Chondrocyte (in vitro differentiated cells): ENCODE data around the gene MALT1. TPM values are rescaled to one million over a fixed set of nuclear protein-coding genes. Genes with fewer than 3 reads are reported as not detected.
"Not testable (repeated sequence)": the region's sequence is repeated elsewhere in the genome, so short reads cannot be mapped to it uniquely, and the experiment has no call there.

Source experiments
- DNase-seq: peaks from one replicate; pipeline ENCODE4 v3.0.0; 2021; ENCODE audit warnings: mixed read lengths, low spot score
- H3K27ac Mint-ChIP-seq: one replicate; pipeline ENCODE4 v1.8.0; 2021; ENCODE audit warnings: mild to moderate bottlenecking, moderate library complexity, mixed read lengths; ENCODE audit not compliant: unreplicated experiment
- H3K27me3 Mint-ChIP-seq: 2 replicates; pipeline ENCODE4 v1.8.0; 2021; ENCODE audit warnings: low read depth, mixed read lengths
- H3K36me3 Mint-ChIP-seq: 2 replicates; pipeline ENCODE4 v1.8.0; 2021; ENCODE audit warnings: low read depth, mixed read lengths
- H3K4me1 Mint-ChIP-seq: 2 replicates; pipeline ENCODE4 v1.8.0; 2021; ENCODE audit warnings: low read depth, mild to moderate bottlenecking, mixed read lengths
- H3K4me3 Mint-ChIP-seq: one replicate; pipeline ENCODE4 v1.8.0; 2021; ENCODE audit warnings: mild to moderate bottlenecking, moderate library complexity, mixed read lengths; ENCODE audit not compliant: unreplicated experiment
- H3K9me3 Mint-ChIP-seq: 2 replicates; pipeline ENCODE4 v1.8.0; 2021; ENCODE audit warnings: low read depth, mixed read lengths
- total RNA-seq: library from RNA; stranded (reverse); gene quantifications from 3 replicates; pipeline ENCODE4 v1.2.1, GENCODE V29; 2021
- TF ChIP-seq, protein P1 (sequence below): fragments of 200-600 bp; sonication (generic); IDR thresholded peaks from 2 replicates; pipeline ENCODE4 v1.5.0; 2021; ENCODE audit warnings: antibody characterized with exemption, mild to moderate bottlenecking, moderate library complexity

Gene MALT1
- total RNA-seq, 1 donor from 2014 or later: 17.4 TPM

DNA sequence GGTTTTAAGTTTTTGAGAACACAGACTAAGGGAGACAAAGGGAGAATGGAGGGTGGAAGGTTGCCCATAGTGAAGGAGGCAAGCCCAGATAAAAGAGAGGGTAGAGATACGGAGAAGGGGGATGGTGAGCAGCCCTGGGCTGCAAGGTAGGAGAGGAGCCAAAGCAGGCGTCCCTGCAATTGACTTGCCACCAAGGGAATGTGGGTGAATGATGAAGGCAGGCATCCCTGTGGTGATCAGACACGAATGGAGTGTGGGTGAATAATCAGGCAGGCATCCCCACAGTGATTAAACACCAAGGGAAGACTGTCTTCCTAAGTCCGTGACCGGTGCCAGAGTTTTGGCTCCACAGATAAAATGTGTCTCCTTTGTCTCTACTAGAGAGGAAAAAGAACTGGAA, 25.9 kb upstream of the MALT1 start:
- Mint-ChIP-seq H3K4me1 (no peaks in the 10 kb centered on the region), H3K27ac (no peak overlapping the region), H3K4me3 (no peak overlapping the region), H3K36me3 (no peaks in the 10 kb centered on the region), H3K9me3 (no peaks in the 10 kb centered on the region), H3K27me3 (no peaks in the 10 kb centered on the region)
- TF ChIP-seq, protein P1, sequence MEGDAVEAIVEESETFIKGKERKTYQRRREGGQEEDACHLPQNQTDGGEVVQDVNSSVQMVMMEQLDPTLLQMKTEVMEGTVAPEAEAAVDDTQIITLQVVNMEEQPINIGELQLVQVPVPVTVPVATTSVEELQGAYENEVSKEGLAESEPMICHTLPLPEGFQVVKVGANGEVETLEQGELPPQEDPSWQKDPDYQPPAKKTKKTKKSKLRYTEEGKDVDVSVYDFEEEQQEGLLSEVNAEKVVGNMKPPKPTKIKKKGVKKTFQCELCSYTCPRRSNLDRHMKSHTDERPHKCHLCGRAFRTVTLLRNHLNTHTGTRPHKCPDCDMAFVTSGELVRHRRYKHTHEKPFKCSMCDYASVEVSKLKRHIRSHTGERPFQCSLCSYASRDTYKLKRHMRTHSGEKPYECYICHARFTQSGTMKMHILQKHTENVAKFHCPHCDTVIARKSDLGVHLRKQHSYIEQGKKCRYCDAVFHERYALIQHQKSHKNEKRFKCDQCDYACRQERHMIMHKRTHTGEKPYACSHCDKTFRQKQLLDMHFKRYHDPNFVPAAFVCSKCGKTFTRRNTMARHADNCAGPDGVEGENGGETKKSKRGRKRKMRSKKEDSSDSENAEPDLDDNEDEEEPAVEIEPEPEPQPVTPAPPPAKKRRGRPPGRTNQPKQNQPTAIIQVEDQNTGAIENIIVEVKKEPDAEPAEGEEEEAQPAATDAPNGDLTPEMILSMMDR: no peak
- DNase-seq: no peak

- no peaks in the 10 kb centered on the region for H3K9me3 Mint-ChIP-seq
- H3K4me3 Mint-ChIP-seq: no peak overlapping the region
- no peaks in the 10 kb centered on the region for H3K27me3 Mint-ChIP-seq
- no peak overlapping the region for H3K27ac Mint-ChIP-seq
- TF ChIP-seq, protein P1: no peak
- no peaks in the 10 kb centered on the region for H3K36me3 Mint-ChIP-seq
- no peaks in the 10 kb centered on the region for H3K4me1 Mint-ChIP-seq
- DNase-seq: no peak
Measured at GRCh38 chr18:58646334-58646862, 24.9 kb upstream of the MALT1 start.

- Mint-ChIP-seq H3K27ac (no peak overlapping the region), H3K9me3 (peaks cover 5% of the 10 kb centered on the region), H3K4me3 (no peak overlapping the region), H3K36me3 (no peaks in the 10 kb centered on the region), H3K4me1 (peaks cover 11% of the 10 kb centered on the region), H3K27me3 (no peaks in the 10 kb centered on the region)
- TF ChIP-seq, protein P1: no peak
- no peak for DNase-seq
Measured at GRCh38 chr18:58649966-58650816, 21.1 kb upstream of the MALT1 start.

- not testable (repeated sequence) for H3K27me3 Mint-ChIP-seq, DNase-seq, H3K27ac Mint-ChIP-seq, H3K36me3 Mint-ChIP-seq, H3K9me3 Mint-ChIP-seq, H3K4me3 Mint-ChIP-seq
- peaks cover 11% of the 10 kb centered on the region for H3K4me1 Mint-ChIP-seq
Measured at GRCh38 chr18:58650830-58651229, 20.4 kb upstream of the MALT1 start.

DNA sequence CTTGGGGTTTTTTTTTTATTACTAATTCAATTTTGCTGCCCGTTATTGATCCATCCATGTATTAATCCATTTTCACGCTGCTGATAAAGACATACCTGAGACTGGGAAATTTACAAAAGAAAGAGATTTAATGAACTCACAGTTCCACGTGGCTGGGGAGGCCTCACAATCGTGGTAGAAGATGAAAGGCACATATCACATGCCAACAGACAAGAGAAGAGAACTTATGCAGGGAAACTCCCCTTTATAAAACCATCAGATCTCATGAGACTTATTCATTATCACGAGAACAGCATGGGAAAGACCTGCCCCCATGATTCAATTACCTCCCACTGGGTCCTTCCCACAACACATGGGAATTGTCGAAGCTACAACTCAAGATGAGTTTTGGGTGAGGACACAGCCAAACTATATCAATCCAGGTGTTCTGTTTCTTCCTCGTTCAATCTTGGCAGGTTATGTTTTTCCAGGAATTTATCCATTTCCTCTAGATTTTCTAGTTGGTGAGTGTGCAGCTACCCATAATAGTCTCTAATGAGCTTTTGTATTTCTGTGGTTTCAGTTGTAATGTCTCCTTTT, 18.0 kb upstream of the MALT1 start:
- not testable (repeated sequence) for H3K9me3 Mint-ChIP-seq, H3K4me3 Mint-ChIP-seq, H3K27ac Mint-ChIP-seq, H3K27me3 Mint-ChIP-seq, H3K36me3 Mint-ChIP-seq, DNase-seq
- H3K4me1 Mint-ChIP-seq: peaks cover 17% of the 10 kb centered on the region

GRCh38 chr18:58653814-58654509, 17.3 kb upstream of the MALT1 start:
- Mint-ChIP-seq H3K27ac (peak overlapping the region; percentile 34), H3K36me3 (no peaks in the 10 kb centered on the region), H3K4me3 (no peak overlapping the region), H3K9me3 (peaks cover 7% of the 10 kb centered on the region), H3K27me3 (no peaks in the 10 kb centered on the region), H3K4me1 (peaks cover 17% of the 10 kb centered on the region)
- DNase-seq: no peak
- TF ChIP-seq, protein P1: no peak
